IMR-90 (cell line): ENCODE data around the gene OR4N5.

Experiments
- BHLHE40 ChIP-seq: fragments of 150-350 bp; IDR thresholded peaks from 2 replicates; pipeline ENCODE4 v1.6.1; 2016; ENCODE audit warnings: mild to moderate bottlenecking, low read depth, low read length
- CEBPB ChIP-seq: IDR thresholded peaks from 2 replicates; pipeline ENCODE4 v1.6.1; 2012; ENCODE audit warnings: low read depth, low read length, improper control_type of control experiment
- CHD1 ChIP-seq: IDR thresholded peaks from 2 replicates; pipeline ENCODE4 v1.6.1; 2012; ENCODE audit warnings: low read depth, low read length, improper control_type of control experiment
- CTCF ChIP-seq: conservative IDR thresholded peaks from 2 replicates; pipeline ENCODE4 v1.5.1; 2012; ENCODE audit warnings: mild to moderate bottlenecking, low read depth, low read length, improper control_type of control experiment
- FOS ChIP-seq: fragments of 150-350 bp; IDR thresholded peaks from 2 replicates; pipeline ENCODE4 v1.6.1; 2016; ENCODE audit warnings: low read depth, low read length
- MAFK ChIP-seq: IDR thresholded peaks from 2 replicates; pipeline ENCODE4 v1.6.1; 2012; ENCODE audit warnings: low read depth, low read length, improper control_type of control experiment
- MAZ ChIP-seq: IDR thresholded peaks from 2 replicates; pipeline ENCODE4 v1.6.1; 2012; ENCODE audit warnings: low read depth, mild to moderate bottlenecking, low read length, improper control_type of control experiment, moderate library complexity, borderline replicate concordance
- MXI1 ChIP-seq: IDR thresholded peaks from 2 replicates; pipeline ENCODE4 v1.6.1; 2012; ENCODE audit warnings: low read depth, mild to moderate bottlenecking, low read length, moderate library complexity, borderline replicate concordance
- POLR2A ChIP-seq: IDR thresholded peaks from 2 replicates; pipeline ENCODE4 v1.6.1; 2012; ENCODE audit warnings: mild to moderate bottlenecking, low read depth, low read length
- RAD21 ChIP-seq: IDR thresholded peaks from 2 replicates; pipeline ENCODE4 v1.6.1; 2012; ENCODE audit warnings: low read length, improper control_type of control experiment
- RCOR1 ChIP-seq: IDR thresholded peaks from 2 replicates; pipeline ENCODE4 v1.6.1; 2012; ENCODE audit warnings: mild to moderate bottlenecking, low read length, improper control_type of control experiment; ENCODE audit not compliant: insufficient replicate concordance
- SMC3 ChIP-seq: fragments of 150-350 bp; IDR thresholded peaks from 2 replicates; pipeline ENCODE4 v1.6.1; 2016; ENCODE audit warnings: low read depth, mild to moderate bottlenecking, antibody characterized with exemption, low read length, moderate library complexity
- USF2 ChIP-seq: fragments of 150-350 bp; IDR thresholded peaks from 2 replicates; pipeline ENCODE4 v1.6.1; 2017; ENCODE audit warnings: mild to moderate bottlenecking, antibody characterized with exemption, low read length, low read depth
- TF ChIP-seq, protein P1 (sequence below): fragments of 150-350 bp; IDR thresholded peaks from 2 replicates; pipeline ENCODE4 v1.6.1; 2016; ENCODE audit warnings: low read depth, mild to moderate bottlenecking, low read length, moderate library complexity, borderline replicate concordance

GRCh38 chr14:20194101-20194500 lies 55.5 kb downstream of the OR4N5 start:
- TF ChIP-seq CTCF (no peak), POLR2A (no peak), SMC3 (no peak), RAD21 (no peak), CEBPB (no peak), USF2 (no peak), RCOR1 (no peak), MAFK (no peak), MXI1 (no peak), CHD1 (no peak), FOS (no peak), BHLHE40 (no peak), MAZ (no peak)
- TF ChIP-seq, protein P1, sequence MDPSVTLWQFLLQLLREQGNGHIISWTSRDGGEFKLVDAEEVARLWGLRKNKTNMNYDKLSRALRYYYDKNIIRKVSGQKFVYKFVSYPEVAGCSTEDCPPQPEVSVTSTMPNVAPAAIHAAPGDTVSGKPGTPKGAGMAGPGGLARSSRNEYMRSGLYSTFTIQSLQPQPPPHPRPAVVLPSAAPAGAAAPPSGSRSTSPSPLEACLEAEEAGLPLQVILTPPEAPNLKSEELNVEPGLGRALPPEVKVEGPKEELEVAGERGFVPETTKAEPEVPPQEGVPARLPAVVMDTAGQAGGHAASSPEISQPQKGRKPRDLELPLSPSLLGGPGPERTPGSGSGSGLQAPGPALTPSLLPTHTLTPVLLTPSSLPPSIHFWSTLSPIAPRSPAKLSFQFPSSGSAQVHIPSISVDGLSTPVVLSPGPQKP, result no peak
